ENCODE data around the gene TNFRSF14.
"Not testable (repeated sequence)": the region's sequence is repeated elsewhere in the genome, so short reads cannot be mapped to it uniquely, and the experiment has no call there.

Gene TNFRSF14

DNA sequence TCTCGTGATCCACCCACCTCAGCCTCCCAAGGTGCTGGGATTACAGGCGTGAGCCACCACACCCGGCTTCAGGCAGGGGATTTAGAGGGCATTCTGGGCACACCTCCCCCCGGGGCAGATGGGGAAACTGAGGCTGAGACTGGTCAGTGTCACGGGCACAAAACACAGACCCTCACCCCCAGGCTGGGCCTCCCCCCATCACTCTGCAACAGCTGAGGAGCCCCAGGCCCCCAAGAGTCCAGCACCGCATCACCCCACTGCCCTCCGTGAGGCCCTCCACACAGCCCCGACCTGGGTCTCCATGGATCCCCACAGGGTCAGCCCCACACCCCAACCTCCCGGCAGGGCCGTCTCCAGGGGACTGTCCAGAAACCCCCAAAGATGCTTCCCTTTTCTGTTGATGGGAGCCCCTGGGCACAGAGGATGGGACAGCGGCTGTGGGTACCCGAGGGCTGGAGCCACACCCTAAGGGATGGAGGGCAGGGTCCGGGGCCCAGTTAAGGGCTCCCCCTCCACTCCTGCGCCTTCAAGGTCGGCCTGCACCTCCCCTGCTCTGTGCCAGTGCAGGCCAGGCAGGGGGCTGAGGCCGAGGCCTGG, 11.0 kb downstream of the TNFRSF14 start:
- DNase-seq (ENCODE audit: low read depth, low spot score): no peak

DNA sequence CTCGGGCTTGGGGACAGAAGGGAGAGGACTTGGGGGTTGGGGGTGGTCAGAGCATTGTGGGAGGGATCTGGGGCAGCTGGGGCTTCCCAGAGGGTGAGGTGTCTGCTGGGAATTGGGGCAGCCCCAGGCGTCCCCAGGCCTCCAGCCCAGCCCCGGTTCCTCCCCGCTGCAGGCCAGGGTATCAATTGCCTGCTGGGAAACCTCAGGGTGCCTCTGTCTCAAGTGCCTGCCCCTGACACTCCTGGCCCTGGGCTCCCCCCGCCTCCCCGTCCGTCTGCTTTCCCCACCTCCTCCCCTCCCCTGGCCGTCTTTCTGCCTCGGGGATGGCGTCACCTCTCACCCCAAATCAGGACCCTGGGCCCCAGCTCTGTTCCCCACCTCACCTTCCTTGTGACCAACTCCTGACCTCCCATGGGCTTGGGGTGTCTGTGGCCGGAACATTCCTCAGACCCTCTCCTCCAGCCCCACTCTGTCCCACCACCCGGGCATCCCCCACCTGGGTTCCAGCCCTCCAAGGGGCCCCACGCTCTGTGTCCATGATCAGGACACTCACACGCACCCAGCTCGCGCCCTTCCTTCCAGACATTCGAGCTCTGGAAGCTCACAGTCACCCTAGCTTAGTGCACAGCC, 12.1 kb downstream of the TNFRSF14 start:
- DNase-seq (ENCODE audit: low read depth, low spot score): not testable (repeated sequence)

DNA sequence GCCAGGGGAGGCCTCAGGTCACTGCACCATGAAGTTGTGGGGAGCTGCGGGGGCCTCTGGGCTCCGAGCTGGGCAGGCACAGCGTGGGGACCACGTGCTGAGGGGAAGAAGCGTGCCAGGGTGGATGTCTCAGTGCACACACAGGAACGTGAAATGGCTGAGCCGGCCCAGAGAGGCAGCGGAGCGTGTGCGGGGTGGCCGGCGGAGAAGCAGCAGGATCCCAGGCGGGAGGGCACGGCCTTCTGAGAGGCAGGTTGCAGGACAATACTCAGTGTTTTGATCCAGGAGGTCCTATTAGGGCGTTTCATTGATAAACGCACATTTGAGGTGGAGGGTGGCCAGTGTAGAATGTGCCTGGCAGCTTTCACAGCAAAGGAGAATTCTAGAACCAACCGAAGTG, 12.9 kb downstream of the TNFRSF14 start:
- no peak for DNase-seq (ENCODE audit: low read depth, low spot score)

DNA sequence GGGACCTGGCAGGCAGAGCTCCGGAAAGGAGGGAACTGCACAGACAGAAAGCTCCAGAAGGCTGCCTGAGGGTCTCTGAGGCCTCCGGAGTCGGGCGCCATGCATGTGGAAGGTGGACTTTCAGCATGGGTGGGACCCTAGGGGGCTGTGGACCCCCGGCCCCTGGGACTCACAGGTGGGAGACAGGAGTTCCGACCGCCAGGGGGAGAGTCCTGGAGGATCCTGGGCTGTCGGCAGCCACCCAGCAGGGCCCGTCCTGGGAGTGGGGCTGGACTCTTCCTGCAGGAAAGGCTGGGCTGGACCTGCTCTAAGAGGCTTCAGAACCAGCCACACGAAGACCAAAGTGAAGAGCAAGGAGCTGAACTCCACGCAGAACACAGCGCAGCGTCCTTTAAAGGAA, 13.5 kb downstream of the TNFRSF14 start:
- not testable (repeated sequence) for DNase-seq (ENCODE audit: low read depth, low spot score)

DNA sequence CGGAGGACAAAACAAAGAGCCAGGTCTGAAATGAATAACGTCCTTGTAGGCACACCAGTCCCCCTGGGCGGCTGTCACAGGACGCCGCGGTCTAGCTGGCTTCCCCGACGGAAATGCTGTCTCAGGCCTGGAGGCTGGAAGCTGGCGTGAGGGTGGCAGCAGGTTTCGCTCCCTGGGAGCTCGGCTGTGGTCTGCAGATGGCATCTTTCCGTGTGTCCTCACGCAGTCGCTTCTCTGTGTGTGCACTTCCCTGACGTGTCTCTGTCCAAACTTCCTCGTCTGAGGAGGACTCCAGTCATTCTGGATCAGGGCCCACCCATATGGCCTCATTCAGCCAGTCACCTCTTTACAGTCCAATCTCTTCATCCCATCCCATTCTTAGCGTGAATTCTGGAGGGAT, 14.2 kb downstream of the TNFRSF14 start:
- DNase-seq (ENCODE audit: low read depth, low spot score): no peak

DNA sequence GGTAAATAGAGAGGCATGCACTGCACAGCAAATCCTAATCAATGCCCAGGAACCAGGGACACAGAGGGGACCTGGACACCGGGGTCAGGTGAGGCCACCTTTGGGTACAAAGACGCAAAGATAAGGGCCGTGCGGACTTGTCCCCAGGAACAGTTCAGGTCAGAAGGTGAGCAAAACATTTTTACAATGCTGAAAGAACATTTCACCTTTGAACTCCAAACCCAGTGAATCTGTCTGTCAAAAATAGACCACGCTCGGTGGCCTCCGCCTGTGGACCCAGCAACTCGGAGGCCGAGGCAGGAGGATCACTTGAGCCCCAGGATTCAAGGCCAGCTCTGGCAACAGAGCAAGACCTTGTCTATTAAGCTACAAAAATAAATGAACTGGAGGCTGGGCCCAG, 15.2 kb downstream of the TNFRSF14 start:
- no peak for DNase-seq (ENCODE audit: low read depth, low spot score)

DNA sequence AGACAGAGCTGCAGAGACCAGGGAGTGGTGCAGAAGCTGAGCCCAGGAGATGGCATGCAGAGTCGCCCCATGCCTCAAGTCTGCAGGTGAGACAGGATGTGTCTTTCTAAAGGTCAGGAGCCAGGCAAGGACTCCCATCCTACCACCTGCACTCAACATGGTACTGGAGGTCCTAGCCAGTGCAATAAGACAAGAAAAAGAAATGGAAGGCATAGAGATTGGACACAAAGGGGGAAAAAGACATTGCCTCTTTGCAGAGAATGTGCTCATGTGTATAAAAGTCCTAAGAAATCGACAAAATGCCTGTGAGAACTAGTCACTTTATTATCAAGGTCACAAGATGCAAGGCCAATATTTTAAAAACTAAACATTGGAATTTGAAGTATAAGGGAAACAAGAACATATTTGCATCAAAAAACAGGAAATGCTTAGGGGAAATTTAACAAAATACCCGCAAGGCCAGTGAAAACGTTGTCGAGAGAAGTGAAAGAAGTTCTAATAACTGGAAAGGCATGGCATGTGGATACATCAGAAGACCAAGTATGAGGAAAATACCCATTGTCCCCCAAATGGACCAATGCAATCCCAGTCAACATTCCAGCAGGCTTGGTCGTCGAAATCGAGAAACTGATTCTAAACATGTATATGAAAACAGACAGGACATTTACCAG, 17.2 kb downstream of the TNFRSF14 start:
- DNase-seq (ENCODE audit: low read depth, low spot score): no peak

DNA sequence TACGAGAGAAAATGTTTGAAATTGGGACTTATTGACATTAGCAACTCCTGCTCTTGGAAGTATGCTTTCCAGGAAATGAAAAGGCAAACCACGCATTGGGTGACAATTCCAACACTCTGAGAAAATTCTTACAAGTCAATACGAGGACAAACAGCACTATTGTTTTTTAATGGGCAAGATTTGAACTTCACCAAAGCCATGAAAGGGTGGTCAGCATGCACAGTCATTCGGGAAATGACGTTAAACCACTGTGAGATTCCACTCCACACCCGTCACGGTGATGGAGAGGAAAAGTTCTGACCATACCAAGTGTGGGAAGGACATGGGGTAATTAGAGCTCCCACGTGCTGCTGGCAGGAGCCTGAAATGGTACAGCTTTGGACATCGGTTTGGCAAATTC, 18.2 kb downstream of the TNFRSF14 start:
- no peak for DNase-seq (ENCODE audit: low read depth, low spot score)

DNA sequence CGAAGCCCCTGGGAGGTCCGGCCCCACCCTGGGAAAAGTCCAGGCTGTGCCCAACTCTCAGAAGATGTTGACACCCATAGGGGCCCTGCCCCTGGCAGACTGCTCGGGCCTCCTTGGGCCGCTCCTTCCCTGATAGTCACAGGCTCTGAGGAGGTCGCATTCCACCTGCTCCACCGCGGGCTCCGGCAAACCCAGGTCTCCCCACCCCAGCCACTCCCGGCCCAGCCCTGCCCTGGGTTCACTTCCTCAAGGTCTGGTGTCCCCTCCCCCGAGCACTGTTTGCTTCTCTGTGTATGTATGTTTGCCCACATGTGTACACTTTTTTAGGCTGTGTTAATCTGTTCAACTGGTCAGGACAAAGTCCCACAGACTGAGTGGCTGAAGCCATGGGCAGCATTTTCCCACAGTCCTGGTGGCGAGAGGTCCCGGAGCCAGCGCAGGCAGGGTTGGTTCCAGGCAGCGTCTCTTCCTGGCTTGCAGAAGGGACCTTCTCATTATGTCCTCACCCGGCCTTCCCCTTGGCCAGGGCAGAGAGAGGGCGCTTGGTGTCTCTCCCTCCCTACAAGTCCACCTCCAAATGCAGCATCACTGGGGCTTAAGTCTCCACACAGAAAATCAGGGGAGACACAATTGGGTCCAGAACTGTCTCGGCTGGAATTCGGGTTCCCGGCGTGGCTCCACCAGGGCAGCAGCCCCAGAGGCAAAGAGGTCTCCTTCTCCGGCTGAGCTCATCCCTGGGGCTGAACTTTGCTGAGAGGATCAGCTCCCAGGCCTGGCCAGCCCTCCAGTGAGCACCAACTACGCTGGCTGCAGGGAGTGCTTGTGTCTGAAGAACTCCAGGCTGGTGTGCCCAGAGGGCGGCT, 19.9 kb downstream of the TNFRSF14 start:
- DNase-seq (ENCODE audit: low read depth, low spot score): no peak

DNA sequence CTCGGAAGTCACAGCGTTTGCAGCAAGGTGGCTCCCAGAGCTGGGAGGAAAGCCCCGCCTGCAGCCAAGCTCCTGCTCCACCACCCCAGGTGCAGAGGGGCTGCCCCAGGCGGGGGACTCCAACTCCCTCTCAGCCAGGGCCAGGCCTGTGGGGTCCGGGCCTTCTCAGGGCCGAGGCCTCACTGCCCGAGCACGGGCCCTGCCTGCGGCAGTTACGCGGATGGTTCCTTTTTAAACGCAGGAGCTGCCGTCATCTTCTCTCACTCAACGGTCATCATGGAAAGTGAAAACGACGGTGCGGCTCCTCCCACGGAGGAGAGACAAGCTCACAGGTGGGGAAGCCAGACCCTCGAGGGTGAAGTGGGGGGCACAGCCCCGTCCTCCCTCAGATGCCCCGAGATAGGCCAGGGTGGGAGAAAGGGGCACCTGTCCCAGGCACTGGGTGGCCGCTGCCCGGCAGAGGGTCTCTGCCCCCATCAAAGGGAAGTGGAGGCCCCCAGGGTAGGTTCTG, 21.4 kb downstream of the TNFRSF14 start:
- DNase-seq (ENCODE audit: low read depth, low spot score): not testable (repeated sequence)

DNA sequence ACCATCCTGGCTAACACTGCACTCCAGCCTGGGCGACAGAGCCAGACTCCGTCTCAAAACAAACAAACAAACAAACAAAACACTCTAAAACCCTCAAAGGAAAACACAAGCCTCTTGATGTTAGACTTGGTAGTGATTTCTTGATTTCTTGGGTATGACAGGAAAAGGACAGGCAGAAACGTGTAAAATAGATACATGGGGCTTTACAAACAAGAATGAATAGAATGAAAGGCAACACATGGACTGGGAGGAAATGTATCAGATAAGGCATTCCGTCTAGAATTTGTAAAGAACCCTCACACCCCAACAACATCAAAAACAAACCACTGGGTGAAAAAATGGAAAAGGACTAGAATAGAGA, 22.6 kb downstream of the TNFRSF14 start:
- DNase-seq (ENCODE audit: low read depth, low spot score): no peak

DNA sequence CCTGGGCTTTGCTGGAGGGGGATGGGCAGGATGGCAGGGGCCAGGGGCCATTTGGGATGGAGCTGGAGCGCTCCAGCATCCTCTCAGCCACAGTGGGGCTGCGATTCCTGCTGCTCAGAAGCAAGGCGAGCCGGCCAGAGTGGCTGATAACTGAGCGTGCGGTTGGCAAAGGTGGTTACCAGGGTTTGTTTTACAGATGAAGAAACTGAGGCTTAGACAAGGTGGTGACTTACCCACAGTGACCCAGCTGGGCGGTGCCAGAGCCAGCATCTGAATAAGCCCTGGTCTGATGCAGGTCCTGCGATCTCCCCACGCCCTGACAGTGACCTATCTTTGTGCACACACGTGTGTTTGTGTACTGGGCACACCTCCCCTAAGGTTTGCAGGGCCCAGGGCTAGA, 24.5 kb downstream of the TNFRSF14 start:
- no peak for DNase-seq (ENCODE audit: low read depth, low spot score)

DNA sequence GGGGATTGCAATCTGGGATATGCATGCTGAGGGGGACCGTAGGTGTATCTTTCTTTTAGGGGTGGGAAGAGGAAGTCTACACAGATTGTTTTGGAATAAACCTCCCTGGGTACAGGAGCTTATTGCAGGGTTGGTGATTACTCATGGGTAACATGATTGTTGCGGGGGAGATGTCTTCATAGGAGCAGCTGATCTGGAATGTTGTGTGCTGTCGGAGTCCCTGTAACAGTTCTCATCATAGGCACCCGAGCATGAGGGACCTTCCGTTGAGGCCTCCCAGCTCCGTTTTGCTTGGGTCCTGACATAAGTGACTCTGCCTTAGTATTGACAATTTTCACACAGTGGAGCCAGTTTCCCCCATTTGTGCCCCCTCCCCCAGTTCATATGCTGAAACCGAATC, 26.2 kb downstream of the TNFRSF14 start:
- no peak for DNase-seq (ENCODE audit: low read depth, low spot score)

DNA sequence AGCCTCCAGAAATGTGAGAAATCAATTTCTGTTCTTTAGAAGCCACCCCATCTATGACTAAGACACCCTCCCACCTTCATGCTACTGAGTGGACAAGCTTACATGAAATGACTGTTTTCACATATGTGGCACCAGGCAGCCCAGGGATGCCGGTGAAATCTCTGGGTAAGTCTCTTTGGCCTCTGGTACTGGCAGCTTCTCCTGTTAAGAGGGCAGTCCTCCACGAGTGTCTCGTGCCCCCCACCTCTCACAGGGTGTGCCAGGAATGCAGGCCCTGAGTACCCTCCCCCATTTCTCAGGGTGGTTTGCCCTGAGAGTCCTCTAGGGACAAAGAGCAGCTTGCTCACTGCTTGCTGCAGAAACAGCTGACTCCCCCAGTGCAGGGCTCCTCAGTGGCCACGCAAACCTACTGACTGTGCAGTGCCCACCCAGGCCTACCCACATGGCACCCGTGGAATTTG, 27.2 kb downstream of the TNFRSF14 start:
- DNase-seq (ENCODE audit: low read depth, low spot score): no peak

DNA sequence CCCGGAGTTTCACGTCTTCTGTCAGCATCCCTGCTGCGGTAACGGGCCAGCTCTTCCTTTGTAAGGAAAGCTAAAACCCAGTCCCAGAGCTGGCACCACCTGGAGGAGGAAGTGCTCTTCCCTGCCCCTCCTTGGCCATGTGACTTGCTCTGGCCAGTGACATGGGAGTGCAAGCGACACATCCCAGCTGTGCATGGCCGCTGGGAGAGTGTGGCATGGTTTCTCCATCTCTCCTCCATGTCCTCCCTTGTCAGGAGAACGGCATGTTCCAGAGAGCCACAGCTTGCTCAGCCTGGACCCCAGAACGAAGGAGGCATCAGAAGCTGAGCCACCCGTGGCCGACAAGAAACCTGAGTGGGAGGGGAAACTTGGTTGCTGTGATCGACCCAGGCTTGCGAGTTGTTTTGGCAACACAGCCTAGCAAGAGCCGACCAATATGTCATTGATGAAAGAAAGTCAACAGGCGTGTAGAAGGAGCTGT, 27.7 kb downstream of the TNFRSF14 start:
- no peak for DNase-seq (ENCODE audit: low read depth, low spot score)

DNA sequence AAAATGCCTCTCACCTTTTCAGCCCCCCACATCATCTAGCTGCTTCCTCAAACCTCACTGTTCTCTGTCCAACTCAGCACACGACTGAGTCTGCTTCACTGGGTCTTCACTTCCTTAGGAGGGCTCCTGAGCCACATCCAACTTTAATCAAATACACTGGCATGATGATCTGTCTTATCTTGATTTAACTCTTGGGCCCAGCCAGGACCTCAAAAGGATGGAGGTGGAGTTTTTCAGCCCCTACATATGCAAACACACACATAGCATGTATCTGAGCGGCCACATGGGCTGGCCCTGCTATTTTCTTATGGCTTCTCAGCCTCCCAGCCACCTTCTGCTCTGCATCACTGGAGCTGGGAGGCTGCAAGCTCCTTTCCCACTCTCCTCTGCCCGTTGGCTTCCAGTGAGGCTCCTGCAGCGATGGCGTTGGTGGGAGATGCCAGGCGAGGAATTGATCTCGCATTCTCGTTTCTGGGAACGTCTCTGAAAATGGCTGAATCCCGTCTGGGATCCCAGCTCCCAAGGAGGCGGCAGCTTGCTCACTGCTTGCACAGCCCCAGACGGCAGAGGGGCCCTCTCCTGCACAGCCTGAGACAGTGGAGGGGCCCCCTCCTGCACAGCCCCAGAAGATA, 28.6 kb downstream of the TNFRSF14 start:
- DNase-seq (ENCODE audit: low read depth, low spot score): no peak

DNA sequence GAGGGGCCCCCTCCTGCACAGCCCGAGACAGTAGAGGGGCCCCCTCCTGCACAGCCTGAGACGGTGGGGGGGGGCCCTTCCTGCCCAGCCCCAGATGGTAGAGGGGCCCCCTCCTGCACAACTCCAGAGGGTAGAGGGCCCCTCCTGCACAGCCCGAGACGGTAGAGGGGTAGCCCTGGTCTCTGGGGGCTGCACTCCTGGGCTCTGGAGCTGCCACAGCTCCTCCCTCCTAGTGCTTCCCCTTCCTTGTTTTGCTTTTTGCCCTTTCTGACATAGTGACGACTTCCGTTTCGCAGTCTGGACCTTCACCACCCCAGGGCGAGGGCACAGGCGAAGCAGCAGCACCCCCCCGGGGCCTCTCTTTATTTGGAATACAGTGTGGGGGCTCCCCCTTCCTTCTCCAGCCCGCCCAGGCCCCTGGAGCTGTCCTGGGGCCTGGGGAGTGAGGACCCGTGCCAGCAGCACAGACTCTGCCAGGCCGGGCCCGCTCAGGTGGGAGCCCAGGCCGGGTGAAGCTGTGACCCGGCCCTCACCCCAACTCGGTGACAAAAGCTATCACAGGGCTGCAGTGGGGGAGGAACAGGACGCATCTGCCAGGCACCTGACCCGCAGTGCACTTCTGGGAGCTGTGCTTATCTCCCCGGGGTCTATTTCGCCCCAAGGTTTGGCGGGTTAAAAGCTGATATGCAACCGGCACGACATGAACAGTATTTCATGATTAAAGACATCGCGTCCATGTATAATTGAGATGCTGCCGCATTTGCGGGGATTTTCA, 29.3 kb downstream of the TNFRSF14 start:
- peak; percentile 25 for DNase-seq (ENCODE audit: low read depth, low spot score)

DNA sequence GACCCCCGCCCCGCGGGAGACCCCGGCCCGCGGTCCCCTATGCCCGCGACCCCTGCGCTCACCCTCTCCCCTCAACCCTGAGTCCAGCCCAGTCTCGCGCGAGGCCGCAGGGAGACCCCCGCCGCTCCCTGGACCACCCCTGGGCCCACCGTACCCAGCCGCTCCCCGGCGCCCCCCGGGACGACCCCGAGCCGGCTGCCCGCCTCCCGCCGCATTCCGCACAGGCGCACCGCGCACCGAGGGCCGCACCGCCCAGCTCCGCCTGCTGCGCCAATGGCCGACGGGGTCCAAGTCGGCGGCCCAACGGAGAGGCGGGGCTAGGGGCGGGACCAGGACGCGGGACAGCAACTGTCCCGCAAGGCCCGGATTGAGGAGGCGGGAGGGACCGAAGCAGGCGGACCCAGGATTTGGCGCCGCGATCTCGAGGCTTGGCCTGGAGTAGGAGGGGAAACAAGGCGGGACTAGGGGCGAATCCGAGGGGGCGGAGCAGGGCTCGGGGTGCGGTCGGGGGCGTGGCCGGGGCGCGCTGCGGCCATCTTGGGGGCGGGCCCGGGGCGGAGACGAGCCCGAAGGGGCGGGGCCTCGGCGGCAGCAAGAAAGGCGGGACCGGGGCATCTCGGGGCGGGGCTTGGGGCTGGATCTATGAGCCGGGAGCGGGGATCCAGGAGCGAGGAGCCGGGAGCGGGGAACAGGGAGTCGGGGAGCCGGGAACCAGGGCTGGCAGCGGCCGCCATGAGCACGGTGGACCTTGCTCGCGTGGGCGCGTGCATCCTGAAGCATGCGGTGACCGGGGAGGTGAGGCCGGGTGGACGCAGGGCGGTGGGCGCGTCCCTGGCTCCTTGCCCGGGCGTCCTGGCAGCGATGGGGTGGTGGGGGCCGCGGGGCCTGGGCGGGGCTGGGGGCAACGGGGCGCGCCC, 30.2 kb downstream of the TNFRSF14 start, which contains the start of gene PRXL2B:
Gene PRXL2B (plus strand): TSS at position 624 of the 917 bp plus-strand sequence. CDS start 109 bp downstream, at position 733.
- peak; percentile 94 for DNase-seq (ENCODE audit: low read depth, low spot score)
